HG02981 (cell line): ENCODE results near the gene AKT3.

Experiments
- ATAC-seq: cut with Tn5 transposase; IDR thresholded peaks from one replicate; pipeline ENCODE4 v1.9.1; 2021; ENCODE audit warnings: mild to moderate bottlenecking, moderate library complexity; ENCODE audit not compliant: unreplicated experiment

Gene AKT3

DNA sequence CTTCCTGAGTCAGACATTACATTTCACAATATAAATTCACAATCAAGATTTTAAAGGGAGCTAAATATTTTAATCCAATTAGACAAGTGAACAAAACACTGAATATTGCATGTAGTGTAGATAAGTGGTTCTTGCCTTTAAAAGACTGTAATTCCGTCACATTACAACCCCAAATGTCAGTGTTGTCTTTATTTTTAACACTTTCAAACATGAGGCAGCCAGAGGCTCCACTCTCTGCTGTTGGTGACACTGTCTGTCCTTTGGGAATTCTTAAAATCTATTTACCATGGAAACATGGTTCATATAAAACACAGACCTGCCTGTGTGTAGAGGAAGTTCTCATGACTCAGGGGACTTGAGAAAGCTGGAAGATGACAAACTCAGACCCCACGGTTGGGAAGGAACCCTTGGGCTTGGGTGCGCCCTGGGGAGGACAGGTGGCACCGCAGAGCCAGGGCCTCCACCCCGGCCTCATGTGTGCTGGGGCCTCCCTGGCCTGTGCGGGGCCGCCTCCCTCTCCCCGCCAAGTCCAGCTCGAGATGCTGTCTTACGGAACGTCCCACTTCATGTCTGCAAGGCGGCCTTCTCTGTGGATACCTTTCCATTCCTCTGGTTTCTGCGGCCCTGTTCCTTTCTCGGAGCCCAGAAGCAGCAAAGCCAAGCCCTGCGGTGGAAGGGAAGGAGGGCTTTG lies 355.2 kb downstream of the AKT3 start:
- no peak for ATAC-seq

DNA sequence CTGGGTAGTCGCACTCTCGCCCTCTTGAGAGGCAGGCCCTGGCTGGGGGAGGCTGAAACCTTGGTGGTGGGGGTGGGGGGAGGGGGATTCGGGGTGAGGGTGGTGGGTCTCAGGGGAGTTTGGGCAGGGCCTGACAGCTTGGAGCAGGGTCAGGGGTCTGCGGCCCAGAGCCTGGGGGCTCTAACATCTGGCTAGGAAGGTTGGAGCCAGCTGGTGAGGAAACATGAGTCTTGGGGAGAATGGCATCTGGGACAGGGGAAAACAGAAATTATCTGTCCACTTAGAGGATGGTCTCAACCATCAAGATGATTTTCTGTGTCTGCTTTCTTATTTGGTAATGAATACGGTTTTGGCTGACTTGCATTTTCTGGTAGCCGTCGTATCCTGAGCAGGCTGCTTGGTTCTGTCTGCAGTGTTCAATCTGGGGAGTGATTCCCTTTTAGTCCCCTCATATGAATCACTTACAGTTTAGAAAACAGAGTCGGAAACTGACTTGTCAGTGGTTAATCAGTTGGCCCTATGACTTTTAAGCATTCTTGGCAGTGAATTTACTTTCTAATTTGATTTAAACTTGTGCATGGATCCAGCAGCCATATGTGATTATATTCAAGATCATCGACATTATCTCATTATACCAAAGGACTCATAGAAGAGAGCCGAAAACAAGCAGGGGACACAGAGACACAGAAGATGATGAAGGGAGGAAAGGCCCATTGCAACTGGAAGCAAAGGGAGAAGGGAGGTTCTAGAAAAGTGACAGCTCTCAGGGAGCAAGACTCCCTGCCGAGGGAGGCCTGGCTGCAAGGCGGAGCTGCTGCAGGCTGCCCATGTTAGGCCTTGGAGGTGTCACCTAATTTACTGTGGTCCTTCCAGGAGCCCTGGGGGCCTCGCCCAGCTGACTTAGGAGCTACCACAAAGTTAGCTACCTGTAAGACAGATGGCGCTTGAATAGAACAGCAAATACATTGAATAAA lies 356.6 kb downstream of the AKT3 start:
- ATAC-seq: no peak

DNA sequence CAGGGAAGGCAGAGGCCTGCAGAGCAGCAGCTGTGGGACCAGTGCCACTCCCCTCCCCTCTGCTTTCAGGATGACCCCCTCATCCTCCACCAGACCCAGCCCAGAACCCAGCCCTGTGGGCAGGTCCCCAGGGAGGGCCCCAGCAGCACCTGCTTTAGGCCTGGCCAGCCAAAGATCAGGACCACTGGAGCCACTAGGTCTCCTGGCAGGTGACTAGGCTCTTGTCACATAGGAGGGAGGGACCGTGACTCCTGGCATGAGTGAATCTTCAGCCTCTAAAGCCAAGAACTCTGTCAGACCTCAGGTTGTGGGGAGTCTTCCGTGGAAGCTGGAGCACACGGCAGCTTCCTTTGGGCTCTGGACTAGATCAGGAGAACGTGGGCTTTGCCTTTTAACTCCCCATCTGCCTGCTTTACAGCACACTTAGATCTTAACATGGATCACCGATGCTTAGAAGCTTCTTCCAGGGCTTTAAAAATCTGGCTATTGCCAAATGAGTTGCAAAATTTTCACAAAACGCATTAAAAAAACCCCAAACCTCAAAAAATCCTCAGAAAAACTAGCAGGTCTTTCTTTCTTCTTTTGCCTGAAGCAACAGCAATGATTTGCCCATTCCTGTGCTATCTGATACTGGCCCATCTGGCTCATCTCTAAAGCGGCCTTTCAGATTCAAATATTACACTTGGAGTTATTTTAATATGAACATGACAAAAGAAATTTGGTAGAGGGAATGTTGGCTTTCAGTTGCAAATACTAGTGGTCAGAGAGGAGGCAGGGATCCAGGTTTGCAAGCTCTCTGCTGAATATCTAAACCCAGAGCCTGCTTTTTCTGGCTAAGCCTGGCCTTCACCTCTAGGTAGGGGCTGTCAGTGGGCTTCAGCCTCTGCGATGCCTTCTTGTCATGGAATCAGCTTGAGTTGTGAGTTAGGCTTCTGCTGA lies 359.0 kb downstream of the AKT3 start:
- no peak for ATAC-seq

DNA sequence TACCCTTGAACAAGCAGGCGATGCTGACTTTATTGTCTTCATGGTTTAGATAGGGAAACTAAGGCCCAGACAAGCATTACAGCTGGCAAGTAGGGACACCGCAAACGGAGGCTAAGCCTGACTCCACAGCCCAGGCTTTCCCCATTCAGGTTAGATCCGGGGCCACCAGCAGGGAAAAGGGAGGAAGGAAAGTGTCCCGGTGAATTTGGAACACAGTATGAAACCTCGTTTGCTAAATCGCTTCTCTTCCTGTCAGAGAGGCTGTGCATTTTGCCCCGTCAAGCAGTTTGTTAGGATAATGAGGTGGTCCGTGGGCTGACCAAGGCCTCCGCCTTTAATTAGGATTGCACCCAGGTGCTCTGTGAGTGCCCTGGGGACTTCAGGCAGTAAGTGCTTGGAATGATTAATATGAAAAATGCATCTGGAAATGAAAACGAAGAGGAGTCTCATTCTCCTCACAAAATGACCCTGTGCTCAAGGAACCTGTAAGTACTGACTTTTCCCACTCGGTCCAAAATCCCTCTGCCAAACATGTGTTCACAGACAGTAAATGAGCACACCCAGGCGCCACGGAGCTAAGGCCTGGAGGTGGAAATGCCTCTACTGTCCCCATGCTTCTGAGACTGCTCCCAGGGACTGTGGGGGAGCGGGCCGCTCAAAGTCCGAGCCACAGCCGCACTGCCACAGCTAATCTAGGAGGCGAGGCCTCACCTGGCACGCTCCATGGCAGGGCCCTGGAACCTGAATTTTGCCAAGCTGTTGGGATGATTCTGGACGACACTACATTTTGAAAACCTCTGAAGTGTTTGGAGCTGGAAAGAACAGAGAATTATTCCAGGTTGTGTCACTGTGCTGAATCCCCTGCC lies 360.1 kb downstream of the AKT3 start:
- no peak for ATAC-seq

- ATAC-seq: no peak
Observed at GRCh38 chr1:243489158-243489527, 360.9 kb downstream of the AKT3 start.

DNA sequence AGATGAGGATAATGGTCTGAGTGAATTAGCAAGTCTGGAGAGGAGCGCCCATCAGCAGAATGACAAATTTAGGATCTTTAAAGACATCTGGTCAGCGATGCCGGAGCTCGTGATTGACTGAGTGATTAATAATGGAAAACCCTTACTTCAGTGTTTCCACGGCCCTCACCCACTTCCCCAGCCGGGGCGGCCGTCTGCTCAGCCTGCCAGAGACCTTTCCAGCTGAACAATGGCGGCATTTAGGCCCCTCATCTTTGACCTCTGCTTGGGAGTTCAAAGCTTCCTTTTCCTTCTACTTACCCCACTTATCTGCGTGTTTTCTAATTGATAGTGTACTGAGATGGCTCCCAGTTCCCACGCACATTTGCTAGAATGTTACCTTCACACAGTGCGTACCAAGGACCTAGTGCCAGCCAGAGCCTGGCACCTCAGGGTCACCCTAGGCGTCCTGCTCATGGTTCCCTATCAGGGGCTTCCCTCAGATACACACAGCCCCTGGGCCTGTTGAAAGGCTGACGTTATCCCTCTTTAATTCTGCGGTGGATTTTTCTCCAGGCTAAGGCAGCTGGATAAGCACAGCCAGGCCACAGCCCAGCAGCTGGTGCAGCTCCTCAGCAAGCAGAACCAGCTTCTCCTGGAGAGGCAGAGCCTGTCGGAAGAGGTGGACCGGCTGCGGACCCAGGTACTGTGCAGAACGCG lies 361.4 kb downstream of the AKT3 start:
- no peak for ATAC-seq

- ATAC-seq: no peak
Observed at GRCh38 chr1:243487649-243488227, 362.3 kb downstream of the AKT3 start.

DNA sequence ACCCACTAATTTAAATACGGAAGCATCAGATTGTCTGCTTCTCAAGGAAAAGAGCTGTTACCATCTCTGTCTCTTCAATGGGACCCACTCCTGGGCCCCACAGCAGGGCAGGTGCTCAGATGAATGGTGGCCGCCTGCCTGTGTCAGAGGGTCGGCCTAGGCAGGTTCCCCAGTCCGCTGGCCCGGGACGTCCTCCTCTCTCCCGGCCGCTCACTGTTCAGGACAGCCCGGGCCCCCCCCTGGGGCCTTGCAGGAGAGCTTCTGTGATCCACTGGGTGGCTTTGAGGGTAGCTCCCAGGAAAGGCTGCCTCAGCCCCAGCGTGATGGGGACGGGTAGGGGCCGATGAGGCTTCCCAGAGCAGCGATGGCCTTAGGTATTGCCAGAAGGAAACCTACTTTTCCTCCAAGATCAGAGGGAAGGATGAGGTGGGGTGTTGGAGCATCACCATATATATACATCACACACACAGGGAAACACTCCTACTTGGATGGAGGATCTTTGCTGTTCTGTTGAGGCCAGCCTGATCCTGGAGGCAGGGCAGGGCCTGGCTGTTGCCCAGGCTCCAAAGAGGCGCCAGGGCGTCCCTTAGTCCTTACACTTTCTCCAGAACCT lies 362.9 kb downstream of the AKT3 start:
- no peak for ATAC-seq

DNA sequence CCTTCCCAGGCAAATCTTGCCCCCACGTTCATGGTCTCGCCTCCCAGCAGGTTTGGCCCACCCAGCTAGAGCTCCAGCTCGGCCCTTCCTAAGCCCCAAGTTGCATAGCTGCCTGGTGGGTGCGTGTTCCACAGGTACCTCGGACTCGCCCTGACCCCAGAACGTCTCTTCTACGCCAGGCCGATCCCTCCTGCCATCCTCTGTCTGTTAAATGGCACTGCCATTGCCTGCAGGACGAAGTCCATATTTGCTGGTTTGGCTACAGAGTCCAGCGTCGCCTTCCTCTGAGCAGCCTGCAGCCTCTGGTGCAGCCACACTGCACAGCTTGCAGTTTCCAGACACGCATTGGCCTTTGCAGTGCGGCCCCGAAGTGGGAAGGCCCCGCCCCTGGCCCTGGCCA lies 366.1 kb downstream of the AKT3 start:
- ATAC-seq: no peak

GRCh38 chr1:243483071-243483771 lies 366.8 kb downstream of the AKT3 start:
- no peak for ATAC-seq

DNA sequence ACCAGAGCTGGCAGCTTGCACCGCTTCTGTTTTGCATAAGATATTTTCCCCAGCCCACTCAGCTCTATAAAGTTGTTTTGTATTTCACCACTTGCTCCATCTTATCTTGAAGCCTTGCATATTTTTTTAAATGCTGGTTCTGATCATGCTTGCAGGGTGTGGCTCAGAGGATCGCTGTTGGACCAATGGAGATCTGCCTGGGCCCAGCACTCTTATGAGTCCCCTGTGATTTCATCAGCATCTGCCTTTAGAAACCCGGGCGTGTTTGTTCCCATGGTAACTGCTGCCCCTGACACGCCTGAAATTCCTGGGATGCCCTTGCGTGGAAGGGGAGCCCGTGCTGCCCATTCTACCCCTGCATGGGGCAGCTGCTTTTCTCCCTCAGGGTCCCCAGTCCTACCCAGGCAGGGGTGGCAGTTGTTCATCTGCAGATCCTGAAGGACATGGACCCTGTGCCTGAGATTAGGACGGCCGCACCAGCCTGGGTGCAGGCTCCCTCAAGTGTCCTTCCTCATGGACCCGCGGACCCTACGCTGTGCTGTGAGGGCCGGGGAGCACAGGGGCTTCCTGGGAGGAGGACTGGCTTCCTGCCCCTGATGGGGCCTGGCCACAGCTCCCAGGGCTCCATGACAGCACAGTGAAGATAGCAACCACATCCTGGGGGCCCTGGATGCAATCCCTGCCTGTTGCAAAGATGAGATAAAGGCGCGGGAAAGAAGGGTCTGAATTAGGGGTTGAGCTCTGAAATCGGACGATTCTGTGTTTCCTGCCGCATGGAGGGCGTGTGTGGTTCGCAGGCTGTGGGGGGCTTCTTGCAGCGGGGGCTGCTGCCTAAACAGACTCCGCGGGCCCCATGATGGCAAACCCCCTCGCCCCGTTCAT lies 367.7 kb downstream of the AKT3 start:
- no peak for ATAC-seq

GRCh38 chr1:243481101-243481500 lies 368.9 kb downstream of the AKT3 start:
- ATAC-seq: no peak

GRCh38 chr1:243477731-243478290 lies 372.2 kb downstream of the AKT3 start:
- no peak for ATAC-seq

- no peak for ATAC-seq
Observed at GRCh38 chr1:243475966-243476365, 374.1 kb downstream of the AKT3 start.

DNA sequence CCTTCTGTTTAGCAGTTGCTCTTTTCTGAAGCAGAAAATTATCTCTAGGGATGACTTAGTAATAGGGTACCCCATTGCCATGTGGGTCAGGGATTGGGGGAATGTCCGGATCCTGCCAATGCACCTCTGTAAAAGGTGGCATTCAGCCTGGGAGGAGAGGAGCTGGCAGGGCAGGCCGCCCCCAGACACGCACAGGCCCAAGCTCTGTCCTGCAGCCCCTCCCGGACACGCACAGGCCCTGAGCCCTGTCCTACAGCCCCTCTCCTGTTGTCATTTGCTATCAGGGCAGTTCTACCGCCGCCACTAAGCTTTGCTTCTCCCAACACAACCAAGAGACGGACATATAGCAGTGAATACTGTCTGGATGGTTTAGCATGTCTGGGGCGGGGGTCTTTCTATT lies 375.1 kb downstream of the AKT3 start:
- ATAC-seq: no peak

DNA sequence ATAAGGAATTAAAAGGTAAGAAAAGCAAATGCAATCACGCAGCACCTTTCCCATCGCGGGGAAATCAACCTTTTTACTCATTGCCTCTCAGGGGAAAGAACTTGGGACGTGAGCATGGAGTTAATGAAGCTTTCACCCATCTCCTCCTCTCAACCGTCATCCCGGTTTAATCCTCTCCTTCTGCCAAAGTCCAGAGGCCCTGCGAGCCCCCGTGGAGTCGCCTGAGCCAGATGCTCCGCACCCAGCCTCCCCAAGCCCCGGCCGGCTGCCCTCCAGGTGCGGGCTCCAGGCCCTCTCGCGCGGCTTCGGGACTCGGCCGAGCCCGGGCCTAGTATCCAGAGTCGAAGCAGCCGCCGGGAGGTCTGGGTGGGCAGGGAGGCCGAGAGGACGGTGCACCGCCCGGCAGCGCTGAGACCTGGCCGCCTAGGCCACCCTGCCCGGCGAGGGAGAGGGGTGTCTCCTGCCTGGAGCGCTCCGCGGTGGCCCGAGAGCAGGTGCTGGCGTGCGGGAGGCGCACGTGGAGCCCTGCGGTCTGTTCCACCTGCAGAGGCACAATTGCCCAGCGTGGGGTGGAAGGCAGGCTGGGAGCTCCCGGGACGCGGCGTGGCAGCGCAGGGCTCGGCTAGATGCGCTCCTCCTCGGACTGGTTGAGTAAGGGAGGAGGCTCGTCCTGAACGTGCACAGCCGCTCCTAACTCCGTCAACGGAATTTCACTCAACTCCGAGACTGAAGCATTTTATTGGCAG lies 375.7 kb downstream of the AKT3 start:
- no peak for ATAC-seq
